Esophagus mucosa (tissue), 1 donor: ENCODE measurements around the gene MEIOB. TPM values are rescaled to one million over a fixed set of nuclear protein-coding genes. Genes with fewer than 3 reads are reported as not detected.
"Not testable (repeated sequence)": the region's sequence is repeated elsewhere in the genome, so short reads cannot be mapped to it uniquely, and the experiment has no call there.

Source experiments
- ATAC-seq: fragments of 200-7000 bp; cut with Tn5 transposase; one replicate; pipeline ENCODE4 v1.9.1; 2020
- total RNA-seq: library from RNA; stranded (reverse); gene quantifications from one replicate; pipeline ENCODE4 v1.2.4, GENCODE V29; 2023
- donor health status: DM: yes; HTN: yes; CAD: no.

Gene MEIOB
- total RNA-seq, 1 donor from 2014 or later, result not detected

DNA sequence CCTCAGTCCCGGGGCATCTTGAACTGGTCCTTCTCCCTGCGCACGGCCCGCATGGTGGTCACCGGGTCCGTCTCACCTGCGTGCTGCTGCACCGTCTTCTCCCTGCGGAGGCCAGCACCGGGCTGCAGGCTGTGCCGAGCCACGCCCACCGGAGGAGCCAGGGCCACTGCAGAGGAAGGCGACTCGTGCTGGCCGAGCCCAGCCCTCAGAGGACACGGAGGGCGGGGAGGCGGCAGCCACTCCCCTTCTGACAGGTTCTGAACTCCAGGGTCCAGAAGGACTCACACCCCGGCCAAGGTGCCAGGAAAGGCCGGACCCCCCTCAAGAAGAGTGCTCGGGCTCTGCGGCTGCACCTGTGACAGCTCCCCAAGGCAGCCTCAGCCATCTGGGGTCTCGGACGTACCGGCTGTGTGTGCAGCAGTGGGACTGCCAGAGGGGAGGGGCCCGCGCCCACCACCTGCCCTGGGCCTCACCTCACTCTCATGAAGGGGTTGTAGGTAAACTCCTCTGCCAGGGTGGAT lies 62.6 kb downstream of the MEIOB start:
- peak; percentile 16 for ATAC-seq

DNA sequence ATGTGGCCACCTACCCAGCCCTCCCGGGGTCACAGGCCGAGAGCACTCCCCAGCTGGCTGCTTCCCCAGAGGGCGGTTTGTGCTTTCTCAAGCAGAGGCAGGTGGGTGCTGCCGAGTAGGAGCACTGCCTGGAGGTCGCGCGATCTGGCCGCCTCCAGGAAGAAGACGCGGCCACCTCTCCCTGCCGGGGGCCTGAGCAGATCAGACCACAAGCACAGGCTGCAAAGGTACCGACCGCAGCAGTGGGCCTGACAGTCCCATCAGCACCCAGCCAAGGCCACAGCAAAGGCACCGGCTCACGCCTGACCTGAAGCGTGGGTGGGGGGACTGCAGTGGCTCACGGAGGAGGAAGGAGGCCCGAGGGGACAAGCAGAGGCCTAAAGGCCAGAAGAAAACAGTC lies 63.3 kb downstream of the MEIOB start:
- no peak for ATAC-seq

DNA sequence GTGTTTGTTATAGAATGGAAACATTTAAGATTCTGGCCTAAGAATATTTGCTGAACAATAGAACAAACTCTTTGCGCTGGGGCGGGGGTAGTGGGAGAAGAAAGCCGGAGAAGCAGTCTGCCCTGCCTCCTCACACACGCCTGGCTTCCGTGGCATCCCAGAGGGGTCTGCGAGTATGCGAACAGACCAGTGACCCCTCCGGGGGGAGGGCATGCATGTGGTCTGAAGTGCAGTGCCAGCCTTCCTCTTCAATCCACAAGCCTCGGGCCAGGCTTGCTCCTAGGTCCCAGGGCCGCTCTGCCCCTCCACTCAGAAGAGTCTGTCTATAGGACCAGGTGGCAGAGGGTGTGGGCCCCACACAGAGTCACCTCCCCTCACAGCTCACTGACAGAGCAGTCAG lies 64.3 kb downstream of the MEIOB start:
- no peak for ATAC-seq

DNA sequence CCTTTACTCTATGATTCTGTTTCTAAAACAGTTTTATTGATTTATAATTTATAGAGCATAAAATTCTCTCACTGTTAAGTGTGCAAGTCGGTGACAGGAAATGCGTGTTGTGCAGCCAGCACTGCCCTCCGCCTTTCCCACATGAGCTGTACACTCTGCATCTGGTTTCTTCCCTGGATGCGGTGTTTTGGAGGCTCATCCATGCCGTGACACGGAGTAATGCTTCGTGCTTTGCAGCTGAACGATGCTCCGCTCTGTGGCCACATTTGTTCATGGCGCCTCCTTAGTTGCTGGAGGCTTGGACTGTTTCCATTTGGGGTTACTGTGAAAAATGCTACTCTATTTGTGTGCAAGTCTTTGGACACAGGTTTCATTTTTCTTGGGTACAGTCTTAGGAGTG lies 71.3 kb downstream of the MEIOB start:
- no peak for ATAC-seq

DNA sequence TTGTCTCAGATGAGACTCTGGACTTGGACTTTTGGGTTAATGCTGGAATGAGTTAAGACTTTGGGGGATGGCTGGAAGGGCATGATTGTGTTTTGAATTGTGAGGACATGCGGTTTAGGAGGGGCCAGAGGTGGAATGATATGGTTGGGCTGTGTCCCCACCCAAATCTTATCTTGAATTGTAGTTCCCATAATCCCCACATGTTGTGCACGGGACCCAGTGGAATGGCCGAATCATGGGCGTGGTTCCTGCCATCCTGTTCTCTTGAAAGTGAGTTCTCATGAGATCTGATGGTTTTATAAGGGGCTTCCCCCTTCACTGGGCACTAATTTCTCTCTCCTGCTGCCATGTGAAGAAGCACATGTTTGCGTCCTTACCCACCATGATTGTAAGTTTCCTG lies 72.7 kb downstream of the MEIOB start:
- ATAC-seq, result not testable (repeated sequence)

DNA sequence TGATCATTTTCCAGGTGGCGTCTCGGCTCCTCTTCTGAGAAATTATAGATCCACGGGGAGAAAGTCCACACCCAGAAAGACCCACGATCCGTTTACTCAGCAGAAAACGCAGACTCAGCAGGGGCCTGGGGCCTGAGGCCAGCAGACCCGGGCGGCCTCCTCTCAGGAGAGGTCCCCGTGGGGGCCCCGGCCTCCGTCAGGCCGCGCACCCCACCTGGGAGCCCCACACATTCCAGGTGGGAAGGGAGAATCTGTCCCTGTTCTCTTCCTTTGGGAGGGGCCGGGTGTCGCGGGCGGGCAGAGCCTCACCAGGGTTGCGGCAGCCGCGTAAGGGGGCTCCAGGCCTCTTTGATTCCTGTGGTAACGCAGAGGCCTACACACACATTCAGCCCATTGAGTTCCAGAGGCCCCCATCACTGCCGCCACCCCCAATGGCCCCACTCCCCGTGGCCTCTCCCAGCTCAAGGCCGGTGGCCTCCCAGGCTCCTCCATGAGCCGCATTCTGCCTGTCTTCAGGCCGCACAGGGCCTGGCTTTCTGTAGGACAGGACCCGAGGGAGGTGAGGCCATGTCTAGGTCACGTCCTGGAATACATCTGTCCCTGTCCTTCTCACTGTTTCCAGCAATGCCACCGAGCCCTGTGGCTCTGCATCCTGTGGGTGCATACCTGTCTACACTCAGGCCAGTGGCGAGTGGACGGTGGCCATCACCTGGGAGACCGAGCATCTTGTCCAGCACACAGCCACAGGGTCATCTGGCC lies 76.9 kb downstream of the MEIOB start:
- no peak for ATAC-seq

DNA sequence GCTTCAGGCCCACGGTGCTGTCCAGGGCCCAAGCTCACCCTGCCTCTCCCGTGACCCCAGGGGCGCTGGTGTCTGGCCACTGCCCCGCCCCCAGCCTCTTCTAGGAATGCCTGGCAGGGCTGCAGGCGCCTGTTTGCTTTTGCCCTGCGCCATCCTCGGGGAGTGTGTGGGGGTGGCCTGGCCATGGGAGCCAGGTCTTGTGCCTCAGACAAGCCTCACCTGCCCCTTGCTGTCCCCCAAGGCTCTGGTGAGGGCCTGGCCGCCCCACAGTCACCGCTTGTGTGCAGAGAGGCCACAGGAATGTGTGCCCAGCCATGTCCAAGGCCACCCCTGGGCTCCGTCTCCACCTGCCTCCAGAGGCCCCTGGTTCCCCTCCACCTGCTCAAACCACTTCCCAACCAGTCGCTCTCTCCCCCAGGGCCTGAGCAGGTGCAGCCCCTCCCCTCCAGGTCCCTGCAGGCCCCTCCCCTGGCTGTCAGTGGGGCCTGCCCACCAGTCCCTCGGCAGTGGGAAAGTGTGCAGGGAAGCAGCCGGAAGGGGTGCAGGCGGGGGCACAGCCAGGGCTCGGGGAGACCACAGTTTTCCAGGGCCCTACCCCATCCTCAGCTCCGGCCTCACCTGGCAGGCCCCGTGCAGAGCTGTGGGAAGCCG lies 77.6 kb downstream of the MEIOB start:
- ATAC-seq, result peak; percentile 2

DNA sequence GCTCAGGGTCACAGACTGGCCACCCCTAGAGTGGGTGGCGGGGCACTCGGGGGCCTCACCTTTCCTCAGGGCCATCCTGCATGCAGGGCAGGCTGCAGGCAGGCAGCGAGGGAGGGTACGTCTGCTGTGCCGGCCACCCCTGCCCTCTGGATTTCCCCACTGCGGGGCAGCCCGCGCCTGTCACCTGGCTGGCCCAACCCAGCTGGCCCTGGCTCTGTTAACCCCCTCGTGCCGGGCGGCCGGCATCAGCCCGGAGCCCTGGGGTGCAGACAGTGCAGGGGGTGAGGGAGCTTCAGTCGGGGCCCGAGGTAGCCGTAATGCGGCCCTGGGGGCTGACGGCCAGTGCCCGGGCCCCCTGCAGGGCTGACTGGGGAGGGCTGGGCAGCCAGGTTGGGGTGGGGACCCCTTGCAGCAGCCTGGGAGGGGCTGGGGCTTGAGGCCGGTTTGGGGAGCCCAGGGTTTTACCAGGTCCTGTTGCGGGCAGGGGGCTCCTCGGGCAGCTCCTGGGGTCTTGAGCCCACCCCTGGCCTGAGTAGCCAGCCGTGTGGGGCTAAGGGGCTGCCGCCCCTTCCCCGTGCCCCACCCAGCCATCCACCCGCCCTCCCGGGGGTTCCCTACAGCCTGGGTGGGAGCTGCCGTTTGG lies 78.3 kb downstream of the MEIOB start, which contains the start of gene IGFALS:
Gene IGFALS (minus strand): TSS at position 128 of the 643 bp plus-strand sequence. CDS start 53 bp downstream, at position 75.
- ATAC-seq, result peak; percentile 2

DNA sequence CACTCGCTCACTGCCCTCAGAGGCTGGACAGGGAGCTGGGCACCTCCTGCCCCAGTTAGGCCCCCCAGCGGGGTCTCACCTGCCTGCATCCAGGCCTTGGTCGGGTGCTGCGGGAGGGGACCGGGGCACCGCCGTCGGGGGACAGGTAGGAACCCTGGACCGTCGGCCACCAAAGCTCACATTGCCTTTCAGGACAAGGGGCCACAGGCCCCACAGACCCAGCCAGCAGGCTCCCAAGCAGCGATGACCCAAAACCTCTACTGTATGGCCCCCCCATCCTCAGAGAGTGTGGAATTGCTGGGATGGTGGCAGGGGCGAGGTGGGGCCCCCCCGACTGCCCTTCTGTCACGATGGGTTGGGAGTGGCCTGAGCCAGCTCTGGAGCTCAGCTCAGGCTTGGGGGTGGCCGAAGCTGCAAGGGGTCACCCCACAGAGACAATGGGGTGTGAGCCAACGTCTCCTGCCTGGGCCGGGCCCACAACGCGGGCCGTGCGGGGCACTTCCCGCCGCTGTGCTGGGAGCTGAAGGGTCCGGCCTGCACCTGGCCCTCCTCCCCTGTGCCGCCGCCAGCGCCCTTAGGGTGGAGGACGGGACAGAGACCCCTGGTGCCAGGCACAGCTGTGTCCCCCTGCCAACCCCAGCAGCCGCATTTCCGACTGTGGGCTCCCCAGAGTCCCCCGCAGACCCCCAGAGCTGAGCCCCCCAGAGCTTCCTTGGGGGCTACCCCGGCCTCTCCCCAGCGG lies 79.0 kb downstream of the MEIOB start:
- no peak for ATAC-seq

DNA sequence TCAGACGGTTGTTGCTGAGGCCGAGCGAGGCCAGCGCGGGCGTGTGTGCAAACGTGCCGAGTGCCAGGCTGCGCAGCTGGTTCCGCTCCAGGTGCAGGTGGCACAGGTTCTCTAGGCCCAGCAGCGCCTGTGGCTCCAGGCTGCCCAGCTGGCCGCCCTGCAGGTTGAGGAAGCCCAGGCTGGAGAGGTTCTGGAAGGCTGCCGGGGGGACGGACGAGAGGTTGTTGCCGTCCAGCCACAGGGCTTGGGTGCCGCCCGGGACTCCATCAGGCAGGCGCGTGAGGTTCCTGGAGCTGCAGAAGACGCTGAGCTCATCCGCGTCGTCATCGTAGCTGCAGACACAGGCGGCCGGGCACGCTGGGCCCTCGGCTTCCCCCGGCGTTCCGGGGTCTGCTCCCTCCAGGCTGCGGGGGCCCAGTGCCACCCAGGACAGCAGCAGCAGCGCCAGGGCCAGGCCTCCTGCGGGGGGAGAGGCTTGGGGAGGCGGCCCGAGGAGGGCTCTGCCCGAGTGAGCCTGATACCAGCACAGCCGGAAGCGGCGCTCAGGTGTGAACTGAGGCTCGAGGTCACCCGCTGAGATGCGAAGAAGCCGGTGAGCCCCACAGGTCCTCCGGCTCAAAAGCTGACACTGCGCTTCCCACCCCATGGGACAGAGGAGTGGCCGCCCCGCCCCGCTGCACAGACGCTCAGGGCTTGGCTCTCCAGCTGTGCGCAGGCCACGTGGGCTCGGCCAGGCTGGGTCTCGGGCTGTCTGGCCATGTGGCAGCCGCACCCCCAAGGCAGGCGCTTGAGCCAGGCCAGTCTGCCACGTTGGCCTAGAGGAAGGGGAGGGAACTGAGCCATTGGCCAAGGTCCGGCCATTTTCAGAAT lies 79.8 kb downstream of the MEIOB start:
- ATAC-seq, result no peak

DNA sequence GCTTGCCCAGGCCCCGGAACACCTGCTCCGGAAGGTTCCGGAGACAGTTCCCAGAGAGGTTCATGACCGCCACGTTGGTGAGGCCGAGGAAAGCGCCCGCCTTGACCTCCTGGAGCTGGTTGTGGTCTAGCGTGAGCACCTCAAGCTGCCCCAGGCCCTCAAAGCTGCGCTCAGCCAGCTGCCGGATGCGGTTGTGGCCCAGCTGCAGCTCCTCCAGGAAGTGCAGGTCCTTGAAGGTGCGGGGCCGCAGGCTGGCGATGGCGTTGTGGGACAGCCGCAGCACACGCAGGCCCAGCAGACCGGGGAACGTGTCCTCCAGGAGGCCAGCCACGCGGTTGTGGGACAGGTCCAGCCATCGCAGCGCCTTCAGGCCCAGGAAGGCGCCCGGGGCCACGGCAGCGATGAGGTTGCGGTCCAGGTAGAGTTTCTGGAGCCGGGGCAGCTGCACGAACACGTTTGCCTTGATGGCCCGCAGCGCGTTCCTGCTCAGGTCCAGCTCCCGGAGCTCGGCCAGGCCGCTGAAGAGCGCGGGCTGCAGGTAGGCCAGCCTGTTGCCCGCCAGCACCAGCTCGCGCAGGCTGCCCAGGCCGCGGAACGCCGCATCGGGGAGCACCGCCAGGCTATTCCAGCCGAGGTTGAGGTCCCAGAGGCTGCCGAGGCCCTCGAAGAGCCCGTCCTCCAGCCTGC lies 80.6 kb downstream of the MEIOB start:
- no peak for ATAC-seq

DNA sequence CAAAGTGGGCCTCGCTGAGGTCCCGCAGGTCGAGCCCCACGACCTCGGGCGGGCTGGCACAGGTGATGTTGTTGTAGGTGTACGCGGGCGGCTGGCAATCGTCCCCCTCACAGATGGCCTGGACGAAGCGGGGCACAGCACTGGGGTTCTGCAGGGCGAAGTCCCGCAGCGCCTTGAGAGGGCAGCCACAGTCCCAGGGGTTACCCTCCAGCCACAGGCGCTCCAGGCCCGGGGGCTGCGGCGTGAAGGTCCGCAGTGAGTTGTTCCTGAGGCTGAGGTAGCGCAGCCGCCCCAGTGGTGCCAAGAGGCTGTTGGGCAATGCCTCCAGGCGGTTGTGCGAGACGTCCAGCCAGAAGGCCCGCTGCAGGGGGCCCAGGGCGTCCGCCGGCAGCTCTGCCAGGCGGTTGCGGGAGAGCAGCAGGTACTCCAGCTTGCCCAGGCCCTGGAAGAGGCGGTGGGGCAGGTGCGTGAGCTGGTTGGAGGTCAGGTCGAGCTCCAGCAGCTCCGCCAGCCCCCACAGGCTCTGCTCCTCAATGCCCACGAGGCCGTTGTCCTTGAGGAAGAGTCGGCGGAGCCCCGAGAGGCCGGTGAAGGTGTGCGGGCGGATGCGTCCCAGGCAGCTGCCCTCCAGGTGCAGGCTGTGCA lies 81.2 kb downstream of the MEIOB start:
- no peak for ATAC-seq

DNA sequence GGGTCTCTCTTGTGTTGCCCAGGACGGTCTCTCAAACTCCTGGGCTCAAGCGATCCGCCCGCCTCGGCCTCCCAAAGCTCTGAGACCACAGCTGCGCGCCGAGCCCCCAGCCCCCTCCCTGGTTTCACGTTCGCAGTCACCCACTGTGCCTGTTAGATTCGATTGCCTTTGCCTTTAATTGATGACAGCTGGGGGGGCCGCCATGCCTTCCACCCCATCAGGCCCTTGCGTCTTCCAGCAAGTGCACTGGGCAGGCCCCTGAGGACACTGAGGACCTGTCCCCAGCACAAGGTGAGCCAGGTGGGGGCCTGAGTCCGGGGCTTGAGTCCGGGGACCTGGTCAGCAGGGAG lies 81.7 kb downstream of the MEIOB start:
- ATAC-seq, result no peak

DNA sequence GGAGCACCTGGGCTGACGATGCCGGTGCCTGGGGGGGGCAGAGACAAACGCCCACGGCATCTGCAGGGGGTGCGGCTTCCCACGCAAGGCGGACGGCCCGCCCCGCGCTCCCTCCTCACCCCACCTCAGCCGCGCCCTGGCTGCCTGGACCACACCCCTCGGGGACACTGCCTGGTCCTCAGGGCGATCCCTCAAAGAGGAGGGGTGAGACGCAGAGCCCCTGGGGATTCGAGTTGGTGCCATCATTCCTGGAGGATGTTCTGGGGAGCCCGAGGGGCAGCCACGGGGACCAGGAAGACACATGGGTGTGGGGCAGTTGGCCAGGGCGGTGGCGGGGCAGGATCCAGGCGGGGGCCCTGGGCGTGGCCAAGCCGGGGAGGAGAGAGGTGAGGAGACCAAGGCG lies 82.3 kb downstream of the MEIOB start:
- no peak for ATAC-seq

DNA sequence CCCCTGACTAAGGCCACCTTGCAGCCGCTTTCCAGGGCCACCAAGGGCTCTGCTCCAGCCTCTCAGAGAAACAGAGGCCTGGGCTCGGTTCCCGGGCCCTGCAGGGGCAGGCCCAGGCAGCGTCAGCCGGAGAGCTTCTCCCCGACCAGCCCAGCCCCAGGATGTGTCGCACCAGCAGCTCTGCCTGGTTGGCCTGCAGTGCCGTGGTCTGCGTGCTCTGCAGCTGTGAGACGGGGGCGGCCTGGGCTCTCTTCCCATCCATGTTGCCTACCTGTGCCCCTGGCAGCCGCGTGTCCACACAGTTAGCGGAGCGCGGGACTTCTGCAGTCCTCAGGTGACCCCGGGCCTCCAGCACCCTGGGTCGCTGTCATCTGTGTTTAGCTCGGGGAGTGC lies 83.3 kb downstream of the MEIOB start:
- peak; percentile 67 for ATAC-seq

DNA sequence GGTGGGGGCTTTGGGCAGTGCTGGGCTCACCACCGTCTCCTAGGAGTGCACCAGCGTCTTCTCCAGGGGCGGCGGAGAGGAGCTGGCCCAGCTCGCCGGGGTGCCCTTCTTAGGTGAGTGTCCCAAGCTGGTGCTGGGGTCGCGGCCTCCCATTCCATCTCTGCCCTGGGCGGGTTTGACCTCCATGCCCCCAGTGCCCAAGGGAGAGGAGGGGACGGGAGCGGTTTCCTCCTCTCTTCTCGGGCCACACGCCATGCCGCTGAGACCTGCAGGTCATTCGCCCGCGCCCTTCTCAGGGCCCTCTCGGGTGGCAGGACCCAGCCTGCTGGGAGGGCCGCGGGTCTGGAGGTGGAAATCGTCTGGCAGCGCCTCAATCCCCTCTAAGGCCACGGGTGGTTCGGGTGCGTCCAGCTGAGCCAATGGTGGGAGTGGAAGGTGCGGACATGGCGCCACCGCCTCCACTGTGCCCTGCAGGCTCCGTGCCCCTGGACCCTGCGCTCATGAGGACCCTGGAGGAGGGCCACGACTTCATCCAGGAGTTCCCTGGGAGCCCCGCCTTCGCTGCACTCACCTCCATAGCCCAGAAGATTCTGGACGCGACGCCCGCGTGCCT lies 83.8 kb downstream of the MEIOB start:
- no peak for ATAC-seq

DNA sequence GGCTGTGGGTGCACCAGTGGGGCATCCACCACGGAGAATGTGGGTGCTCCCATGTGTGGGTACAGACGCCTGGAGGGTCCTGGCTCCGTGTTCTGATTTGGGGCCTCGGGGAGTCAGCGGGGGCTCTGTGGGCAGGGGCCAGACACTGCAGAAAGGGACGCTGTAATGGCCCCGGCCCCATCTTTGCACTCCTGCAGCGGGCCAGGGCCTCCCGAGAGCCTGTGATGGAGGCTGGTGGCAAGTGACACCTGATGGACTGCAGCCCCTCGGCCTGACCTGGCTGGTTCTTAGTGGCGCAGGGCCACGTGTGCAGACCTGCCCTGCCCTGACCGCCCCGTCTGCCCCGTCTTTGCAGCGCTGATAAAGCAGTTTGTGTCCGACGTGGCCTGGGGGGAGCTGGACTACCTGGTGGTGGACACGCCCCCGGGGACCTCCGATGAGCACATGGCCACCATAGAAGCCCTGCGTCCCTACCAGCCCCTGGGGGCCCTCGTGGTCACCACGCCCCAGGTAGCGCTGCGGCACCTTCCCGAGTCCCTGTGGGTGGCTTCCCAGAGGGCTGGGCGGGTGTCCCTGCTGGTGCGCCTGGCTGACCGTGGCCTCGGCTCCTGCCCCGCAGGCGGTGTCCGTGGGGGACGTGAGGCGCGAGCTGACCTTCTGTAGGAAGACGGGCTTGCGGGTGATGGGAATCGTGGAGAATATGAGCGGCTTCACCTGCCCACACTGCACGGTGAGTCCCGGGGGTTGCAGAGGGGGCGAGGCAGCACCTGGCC lies 84.5 kb downstream of the MEIOB start:
- no peak for ATAC-seq

DNA sequence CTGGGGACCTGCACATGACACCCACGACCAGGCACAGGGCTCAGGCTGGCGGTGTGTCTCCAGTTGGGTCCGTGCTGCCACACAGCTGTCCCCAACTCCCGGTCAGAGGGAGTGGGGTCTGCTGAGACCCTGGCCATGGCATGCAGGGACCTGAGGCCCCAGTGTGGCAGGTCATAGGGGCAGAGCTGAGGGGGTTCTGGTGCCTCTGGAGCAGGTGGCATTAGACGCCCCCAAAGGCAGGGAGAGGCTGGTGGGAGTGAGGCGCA lies 85.0 kb downstream of the MEIOB start:
- ATAC-seq, result no peak

DNA sequence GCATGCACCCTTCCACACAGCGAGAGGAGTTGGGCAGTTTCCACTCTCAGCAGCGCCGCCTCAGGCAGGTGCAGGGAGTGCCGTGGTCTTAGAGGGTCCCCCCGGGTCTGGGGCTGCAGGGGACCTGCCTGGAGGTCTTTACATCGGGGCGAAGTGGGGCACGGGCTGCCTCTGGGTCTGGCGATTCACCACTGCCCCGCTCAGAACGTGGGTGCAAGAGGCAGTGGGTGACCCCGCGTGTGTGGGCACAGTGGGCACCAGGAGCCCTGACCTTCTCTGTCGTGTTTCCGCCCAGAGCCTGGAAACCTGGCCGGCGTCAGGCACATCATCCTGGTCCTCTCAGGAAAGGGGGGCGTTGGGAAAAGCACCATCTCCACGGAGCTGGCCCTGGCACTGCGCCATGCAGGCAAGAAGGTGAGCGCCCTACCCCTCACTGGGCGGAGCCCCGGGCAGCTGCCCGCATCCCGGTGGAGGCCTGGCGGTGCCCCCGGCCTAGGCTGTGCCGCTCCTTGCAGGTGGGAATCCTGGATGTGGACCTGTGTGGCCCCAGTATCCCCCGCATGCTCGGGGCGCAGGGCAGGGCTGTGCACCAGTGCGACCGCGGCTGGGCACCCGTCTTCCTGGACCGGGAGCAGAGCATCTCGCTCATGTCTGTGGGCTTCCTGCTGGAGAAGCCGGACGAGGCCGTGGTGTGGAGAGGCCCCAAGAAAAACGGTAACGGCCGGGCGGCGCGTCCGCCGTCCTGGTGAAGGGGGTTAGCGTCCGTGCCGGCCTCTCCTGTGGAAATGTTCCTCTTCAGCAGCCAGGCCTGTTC lies 85.5 kb downstream of the MEIOB start:
- no peak for ATAC-seq
